C4-2B (cell line): ENCODE measurements around the gene PELI2.

Experiments
- CTCF ChIP-seq: fragments of 450-650 bp; conservative IDR thresholded peaks from 2 replicates; pipeline ENCODE4 v1.5.1; 2017; ENCODE audit warnings: mild to moderate bottlenecking
- ZFX ChIP-seq: fragments of 450-650 bp; IDR thresholded peaks from 2 replicates; pipeline ENCODE4 v1.6.1; 2017

- TF ChIP-seq CTCF, result no peak
- no peak for TF ChIP-seq ZFX
Measured at GRCh38 chr14:56122301-56122700, 4.1 kb downstream of the PELI2 start.
